Stimulated activated naive CD8-positive, alpha-beta T cell treated with anti-CD3 and anti-CD28 coated beads, Interleukin-15, Interleukin-2, amounts not matched to agents 100 ng/mL and 50 ng/mL, for 24 hours (primary cell): ENCODE results near the gene ACOX1.

ENCODE experiments used
- H3K27ac Mint-ChIP-seq: one replicate; pipeline ENCODE4 v1.8.0; 2021; ENCODE audit warnings: mild to moderate bottlenecking, mixed read lengths
- H3K27me3 Mint-ChIP-seq: one replicate; pipeline ENCODE4 v1.8.0; 2021; ENCODE audit warnings: mixed read lengths
- H3K36me3 Mint-ChIP-seq: one replicate; pipeline ENCODE4 v1.8.0; 2021; ENCODE audit warnings: low read depth, mixed read lengths
- H3K4me1 Mint-ChIP-seq: one replicate; pipeline ENCODE4 v1.8.0; 2021; ENCODE audit warnings: low read depth, mixed read lengths
- H3K4me3 Mint-ChIP-seq: one replicate; pipeline ENCODE4 v1.8.0; 2021; ENCODE audit warnings: mild to moderate bottlenecking, mixed read lengths
- H3K9me3 Mint-ChIP-seq: one replicate; pipeline ENCODE4 v1.8.0; 2021; ENCODE audit warnings: mixed read lengths

Gene ACOX1

DNA sequence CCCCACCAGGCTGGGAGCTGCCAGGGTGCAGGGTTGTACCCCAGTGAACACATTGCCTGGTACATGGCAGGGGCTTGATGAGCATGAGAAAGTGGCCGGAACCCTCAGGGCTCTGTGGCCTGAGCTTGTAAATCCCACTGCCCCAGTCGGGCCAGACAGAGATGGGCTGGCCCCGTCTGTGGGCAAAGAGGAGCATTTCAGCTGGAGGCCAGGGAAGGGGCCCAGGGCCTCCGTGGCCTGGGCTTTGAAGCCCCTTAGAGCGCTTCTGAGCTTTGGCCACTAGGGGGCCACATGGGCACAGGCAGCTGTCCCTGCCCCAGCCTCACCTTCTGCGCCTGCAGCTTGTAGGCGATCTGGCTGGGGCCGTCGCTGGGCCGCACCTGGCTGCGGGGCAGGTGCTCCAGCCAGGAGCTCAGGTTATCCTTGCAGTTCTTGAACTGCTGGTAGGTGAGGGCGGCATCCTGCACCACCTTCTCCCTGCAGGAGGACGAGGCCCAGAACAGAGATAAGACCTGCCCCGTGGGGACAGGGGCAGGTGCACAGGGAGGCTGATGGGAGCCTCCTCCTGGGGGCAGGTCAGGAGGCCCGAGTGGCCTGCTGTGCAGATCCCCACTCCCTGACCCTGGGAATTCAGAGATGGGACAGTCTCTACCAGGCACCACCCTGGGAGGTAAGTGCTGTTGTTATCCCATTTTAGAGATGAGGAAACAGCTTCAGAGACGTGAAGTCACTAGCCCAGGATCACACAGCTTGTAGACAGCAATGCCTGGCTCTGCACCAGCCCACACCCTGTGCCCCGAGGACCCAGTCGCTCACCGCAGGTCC lies 35.3 kb upstream of the ACOX1 start:
- no peak overlapping the region for H3K27ac Mint-ChIP-seq
- H3K9me3 Mint-ChIP-seq, result no peaks in the 10 kb centered on the region
- no peak overlapping the region for H3K4me3 Mint-ChIP-seq

DNA sequence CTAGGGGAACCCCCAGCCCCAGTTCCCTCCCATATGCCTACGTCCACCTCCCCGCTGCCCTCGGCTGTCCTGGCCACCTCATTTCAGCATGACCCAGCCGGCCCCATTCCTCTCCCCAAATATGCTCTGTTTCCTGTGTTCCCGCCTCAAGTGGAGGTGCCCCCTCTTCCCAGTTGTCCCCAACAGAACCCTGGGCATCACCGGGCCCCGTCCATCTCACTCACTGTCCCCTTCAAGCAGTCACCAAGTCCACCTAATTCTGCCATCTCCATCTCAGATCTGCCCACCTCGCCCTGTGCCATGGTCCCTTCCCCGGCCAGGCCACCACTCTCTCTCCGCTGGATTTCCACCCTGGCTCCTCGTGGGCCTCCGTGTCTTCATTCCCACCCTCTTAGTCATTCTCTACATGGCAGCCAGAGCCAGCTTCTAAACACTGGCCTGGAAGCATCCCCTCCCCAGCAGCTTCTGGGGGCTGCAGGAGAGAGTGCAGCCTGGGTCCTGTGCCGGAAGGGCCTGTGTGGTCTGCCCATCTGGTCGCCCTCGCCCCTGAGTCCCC lies 34.5 kb upstream of the ACOX1 start:
- Mint-ChIP-seq H3K4me1 (peaks cover 6% of the 10 kb centered on the region), H3K36me3 (no peaks in the 10 kb centered on the region), H3K27ac (no peak overlapping the region), H3K4me3 (no peak overlapping the region), H3K9me3 (no peaks in the 10 kb centered on the region), H3K27me3 (no peaks in the 10 kb centered on the region)

More for the DNA sequence above, 35.3 kb upstream of the ACOX1 start:
- H3K4me1 Mint-ChIP-seq, result peaks cover 6% of the 10 kb centered on the region
- no peaks in the 10 kb centered on the region for H3K27me3 Mint-ChIP-seq
- no peaks in the 10 kb centered on the region for H3K36me3 Mint-ChIP-seq

DNA sequence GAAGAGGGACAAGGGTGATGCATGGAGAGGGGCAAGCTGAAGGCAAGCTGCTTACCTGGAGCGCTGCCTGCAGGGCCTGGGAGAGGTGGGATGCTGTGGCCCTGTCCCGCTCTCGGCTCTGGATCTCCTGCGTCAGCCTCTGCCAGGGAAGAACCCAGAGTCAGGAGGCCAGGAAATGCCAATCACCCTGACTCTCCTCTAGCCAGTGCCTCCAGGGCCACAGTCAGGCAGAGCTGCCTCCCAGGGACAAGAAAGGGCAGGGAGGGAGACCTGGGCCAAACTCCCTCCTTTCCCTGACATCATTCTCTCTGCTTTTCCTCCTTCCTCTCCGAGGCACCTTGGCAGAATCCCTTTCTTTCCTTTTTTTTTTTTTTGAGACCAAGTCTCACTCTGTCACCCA lies 33.0 kb upstream of the ACOX1 start:
- Mint-ChIP-seq H3K27ac (no peak overlapping the region), H3K4me3 (no peak overlapping the region)

DNA sequence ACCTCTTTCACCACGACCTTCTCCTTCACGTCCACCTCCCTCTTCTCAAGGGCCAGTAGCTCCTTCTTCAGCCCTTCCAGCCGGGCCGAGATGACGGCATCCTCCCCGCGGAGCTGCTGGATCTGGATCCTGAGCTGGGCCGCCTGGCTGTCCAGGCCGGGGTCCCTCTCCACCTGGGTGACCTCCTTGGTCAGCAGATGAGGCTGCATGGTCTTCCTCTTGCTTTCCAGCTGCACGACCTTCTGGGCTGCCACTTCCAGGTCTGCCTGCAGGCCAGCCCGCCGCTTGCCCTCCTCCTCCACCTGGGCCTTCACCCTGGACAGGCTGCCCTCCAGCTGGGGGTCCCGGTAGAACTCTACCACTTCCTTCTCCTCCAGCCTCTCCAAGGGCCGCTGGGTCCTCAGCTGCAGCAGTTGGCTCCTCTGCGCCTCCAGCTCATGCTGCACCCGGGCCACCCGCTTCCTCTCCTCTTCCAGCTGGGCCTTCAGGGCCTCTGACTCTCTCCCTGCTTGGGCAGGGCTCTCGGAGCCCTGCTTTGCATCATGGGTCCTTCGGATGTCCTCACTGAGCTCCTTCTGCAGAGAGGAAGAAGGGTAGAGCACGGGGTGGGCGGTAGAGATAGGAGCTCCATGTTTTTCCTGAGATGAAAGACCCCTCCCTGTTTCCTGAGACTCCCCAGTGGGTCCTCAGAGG lies 31.1 kb upstream of the ACOX1 start:
- Mint-ChIP-seq H3K27me3 (no peaks in the 10 kb centered on the region), H3K4me3 (no peak overlapping the region), H3K9me3 (no peaks in the 10 kb centered on the region), H3K36me3 (no peaks in the 10 kb centered on the region), H3K27ac (no peak overlapping the region), H3K4me1 (peaks cover 6% of the 10 kb centered on the region)

More for the DNA sequence above, 33.0 kb upstream of the ACOX1 start:
- Mint-ChIP-seq H3K27me3 (no peaks in the 10 kb centered on the region), H3K4me1 (peaks cover 6% of the 10 kb centered on the region), H3K36me3 (no peaks in the 10 kb centered on the region), H3K9me3 (no peaks in the 10 kb centered on the region)

DNA sequence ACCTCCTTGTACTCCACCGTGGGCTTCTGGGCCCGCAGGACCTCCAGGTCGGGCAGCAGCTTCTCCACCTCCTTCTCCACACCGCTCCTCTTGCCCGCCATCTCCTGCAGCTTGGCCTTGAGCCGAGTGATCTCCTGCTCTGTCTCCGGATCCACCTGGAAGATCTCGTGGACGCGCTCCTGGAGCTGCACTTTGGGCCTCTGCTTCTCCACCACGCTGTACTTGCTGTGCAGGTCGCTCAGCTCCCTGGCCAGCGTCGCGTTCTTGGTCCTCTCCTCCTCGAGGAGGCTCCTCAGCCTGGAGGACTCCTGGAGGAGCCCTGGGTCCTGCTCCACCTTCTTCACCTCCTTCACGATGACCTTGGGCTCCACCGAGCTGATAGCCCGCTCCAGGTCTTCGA lies 30.5 kb upstream of the ACOX1 start:
- H3K4me3 Mint-ChIP-seq, result no peak overlapping the region
- peaks cover 6% of the 10 kb centered on the region for H3K4me1 Mint-ChIP-seq
- H3K9me3 Mint-ChIP-seq, result no peaks in the 10 kb centered on the region
- no peaks in the 10 kb centered on the region for H3K27me3 Mint-ChIP-seq
- H3K36me3 Mint-ChIP-seq, result no peaks in the 10 kb centered on the region
- H3K27ac Mint-ChIP-seq, result no peak overlapping the region

DNA sequence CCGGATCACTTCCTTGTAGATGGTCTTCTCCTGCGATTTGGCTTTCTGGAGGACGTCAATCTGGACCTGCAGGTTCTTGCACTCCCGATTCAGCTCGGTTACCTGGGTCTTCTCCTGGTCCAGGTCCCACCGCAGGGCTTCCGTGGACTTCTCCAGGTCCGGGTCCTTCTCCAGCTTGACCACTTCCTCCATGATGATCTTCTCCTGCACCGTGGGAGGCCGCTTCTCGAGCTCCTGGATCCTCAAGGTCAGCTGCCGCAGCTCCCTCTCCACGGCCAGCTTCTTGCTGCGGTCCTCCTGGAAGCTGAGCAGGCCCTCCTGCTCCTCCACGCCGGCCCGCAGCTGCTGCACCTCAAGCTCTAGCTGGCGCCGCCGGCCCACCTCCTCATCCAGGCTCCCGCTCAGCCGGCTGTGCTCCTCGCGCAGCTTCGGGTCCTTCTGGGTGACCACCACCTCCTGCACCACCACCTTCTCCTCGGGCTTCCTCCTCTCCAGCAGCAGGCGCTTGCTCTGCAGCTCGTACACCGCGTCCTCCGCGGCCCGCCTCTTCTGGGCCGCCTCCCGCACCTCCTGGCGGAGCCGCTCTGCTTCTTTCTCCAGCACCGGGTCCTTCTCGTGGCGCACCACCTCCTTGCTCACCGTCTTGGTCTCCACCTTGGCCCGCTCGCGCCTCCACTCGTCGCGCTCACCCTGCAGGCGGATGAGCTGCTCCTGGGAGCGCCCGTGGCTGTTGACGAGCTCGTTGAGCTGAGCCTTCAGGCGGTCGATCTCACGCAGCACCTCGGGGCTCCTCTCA lies 29.9 kb upstream of the ACOX1 start:
- Mint-ChIP-seq H3K9me3 (no peaks in the 10 kb centered on the region), H3K4me3 (no peak overlapping the region)

DNA sequence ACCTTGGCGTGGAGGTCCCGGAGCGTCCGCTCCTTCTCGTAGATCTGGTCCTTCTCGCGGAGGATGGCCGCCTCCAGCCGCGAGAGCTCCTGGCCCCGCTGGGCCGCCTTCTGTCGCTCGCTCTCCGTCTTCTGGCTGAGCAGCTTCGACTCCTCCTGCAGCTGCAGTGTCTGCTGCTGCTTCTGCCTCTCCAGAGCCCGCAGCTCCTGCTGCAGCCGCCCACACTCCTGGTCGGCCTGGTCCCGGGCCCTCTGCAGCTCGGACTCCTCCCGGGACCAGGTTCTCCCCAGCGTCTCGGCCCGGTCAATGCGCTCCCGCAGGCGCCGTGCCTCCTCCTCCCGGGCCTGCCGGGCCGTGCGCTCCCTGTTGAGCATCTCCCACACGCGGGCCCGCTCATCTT lies 29.2 kb upstream of the ACOX1 start:
- Mint-ChIP-seq H3K36me3 (no peaks in the 10 kb centered on the region), H3K9me3 (no peaks in the 10 kb centered on the region), H3K27me3 (no peaks in the 10 kb centered on the region), H3K4me1 (no peaks in the 10 kb centered on the region), H3K4me3 (no peak overlapping the region), H3K27ac (no peak overlapping the region)

More for the DNA sequence above, 29.9 kb upstream of the ACOX1 start:
- Mint-ChIP-seq H3K27me3 (no peaks in the 10 kb centered on the region), H3K4me1 (peaks cover under 1% of the 10 kb centered on the region), H3K36me3 (no peaks in the 10 kb centered on the region), H3K27ac (no peak overlapping the region)

DNA sequence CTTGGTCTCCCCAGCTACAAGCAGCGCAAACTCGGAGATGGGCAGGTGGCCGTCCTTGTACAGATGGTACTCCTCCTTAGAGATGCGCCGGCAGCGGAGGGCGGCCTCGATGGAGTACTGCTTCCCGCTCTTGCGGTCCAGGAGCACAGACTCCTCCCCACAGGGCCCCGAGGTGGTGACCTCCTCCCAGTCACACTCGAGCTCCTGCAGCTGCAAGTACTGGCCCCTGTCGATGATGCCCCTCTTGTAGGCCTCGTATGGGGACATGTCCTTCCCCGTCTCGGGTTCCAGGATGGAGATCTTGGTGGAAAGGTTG lies 28.8 kb upstream of the ACOX1 start:
- Mint-ChIP-seq H3K4me1 (no peaks in the 10 kb centered on the region), H3K9me3 (no peaks in the 10 kb centered on the region), H3K27me3 (no peaks in the 10 kb centered on the region), H3K4me3 (no peak overlapping the region), H3K36me3 (no peaks in the 10 kb centered on the region), H3K27ac (no peak overlapping the region)

DNA sequence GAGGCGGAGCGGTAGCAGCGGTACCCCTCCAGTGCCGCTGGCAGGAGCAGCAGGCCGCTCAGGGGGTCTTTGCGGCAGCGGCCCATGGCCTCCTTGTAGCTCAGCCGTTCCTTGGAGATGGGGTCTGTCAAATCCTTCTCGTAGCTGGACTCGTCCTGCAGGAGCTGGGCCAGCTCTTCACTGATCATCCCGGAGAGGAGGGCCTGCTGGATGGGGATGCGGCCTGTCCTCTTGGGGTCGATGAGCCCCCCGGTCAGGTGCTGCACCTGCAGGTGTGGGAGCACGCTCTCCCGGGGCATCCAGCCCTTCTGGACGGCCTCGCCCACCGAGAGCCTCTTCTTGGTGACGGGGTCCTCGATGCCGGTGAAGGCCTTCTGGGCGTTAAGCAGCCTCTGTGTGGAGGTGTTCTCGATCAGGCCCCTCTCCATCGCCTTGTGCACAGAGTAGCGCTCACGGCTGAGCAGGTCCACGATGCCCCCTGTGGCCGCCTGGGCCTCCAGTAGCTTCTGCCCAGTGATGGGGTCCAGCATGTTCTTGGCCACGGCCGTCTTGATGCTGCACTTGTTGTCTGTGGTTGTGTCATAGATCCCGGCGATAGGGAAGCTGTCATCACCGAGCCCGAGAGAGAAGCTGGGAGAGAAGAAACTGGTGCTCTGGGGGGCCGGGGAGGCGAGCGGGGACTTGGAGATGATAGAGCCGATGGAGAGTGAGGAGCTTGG lies 28.3 kb upstream of the ACOX1 start:
- Mint-ChIP-seq H3K27me3 (no peaks in the 10 kb centered on the region), H3K9me3 (no peaks in the 10 kb centered on the region), H3K36me3 (no peaks in the 10 kb centered on the region), H3K4me3 (no peak overlapping the region), H3K4me1 (no peaks in the 10 kb centered on the region), H3K27ac (no peak overlapping the region)

DNA sequence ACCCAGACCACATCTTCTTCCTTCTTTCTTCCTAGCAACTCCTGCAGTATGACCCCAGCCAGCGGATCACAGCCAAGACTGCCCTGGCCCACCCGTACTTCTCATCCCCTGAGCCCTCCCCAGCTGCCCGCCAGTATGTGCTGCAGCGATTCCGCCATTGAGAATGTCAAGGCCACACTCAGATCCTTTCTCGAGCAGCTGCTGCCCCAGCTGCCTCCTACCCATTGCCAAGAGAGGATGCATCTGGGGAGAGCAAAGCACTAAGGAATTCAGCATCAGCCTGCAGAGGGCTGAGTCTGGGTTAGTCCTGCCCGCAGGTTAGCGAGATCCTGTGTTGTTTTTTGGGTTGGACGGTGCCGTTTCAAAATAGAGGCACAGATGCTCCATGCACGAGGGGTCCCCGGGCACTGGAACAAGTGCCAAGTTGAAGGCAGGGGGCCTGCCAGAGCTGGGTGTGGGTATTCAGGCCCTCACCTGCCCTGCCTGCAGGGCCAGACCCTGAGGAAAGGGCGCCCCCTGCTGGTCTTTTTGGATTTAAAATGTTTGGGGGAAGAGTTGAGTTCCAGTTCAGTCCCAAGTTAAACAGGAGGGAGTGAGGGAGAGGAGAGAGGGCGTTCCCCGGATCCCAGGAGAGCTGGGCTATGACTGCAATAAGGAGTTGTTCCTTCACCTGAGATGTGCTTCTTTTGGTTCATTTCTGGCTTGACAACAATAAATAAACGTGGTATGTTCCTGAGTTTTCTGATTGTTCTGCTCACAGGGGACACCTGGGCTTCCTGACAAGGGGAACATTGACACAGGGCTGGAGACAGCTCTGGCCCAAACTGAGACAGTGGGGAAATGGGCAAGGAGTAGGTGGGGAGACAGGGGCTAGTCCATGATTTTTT lies 26.5 kb upstream of the ACOX1 start:
- Mint-ChIP-seq H3K4me1 (no peaks in the 10 kb centered on the region), H3K4me3 (no peak overlapping the region), H3K27ac (no peak overlapping the region), H3K9me3 (no peaks in the 10 kb centered on the region), H3K36me3 (no peaks in the 10 kb centered on the region), H3K27me3 (no peaks in the 10 kb centered on the region)

DNA sequence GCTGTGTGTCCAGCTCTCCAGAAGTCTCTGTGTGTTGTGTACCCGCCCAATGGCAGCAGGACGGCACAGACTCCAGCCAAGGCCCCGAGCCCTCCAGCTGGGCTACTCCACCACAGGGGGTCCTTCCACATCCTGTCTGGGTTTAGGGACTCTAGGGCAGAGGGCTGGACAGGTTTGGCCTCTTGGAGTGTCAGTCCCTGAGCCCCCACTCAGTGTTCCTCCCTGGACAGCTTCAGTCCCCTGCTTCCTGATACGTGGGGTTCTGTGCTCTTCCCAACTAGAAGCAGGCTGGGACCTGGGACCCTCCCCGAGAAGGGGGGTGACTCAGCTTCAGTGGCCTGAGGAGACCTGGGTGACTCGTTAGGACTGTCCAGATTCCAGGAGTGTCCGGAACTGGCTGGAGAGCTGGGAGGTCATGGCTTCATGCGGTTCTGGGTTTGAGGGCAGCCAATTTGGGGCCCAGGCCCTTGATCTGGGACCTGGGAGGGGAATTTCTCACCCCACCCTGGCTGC lies 25.8 kb upstream of the ACOX1 start:
- Mint-ChIP-seq H3K36me3 (no peaks in the 10 kb centered on the region), H3K4me1 (no peaks in the 10 kb centered on the region), H3K9me3 (no peaks in the 10 kb centered on the region), H3K27ac (no peak overlapping the region), H3K4me3 (no peak overlapping the region), H3K27me3 (no peaks in the 10 kb centered on the region)

DNA sequence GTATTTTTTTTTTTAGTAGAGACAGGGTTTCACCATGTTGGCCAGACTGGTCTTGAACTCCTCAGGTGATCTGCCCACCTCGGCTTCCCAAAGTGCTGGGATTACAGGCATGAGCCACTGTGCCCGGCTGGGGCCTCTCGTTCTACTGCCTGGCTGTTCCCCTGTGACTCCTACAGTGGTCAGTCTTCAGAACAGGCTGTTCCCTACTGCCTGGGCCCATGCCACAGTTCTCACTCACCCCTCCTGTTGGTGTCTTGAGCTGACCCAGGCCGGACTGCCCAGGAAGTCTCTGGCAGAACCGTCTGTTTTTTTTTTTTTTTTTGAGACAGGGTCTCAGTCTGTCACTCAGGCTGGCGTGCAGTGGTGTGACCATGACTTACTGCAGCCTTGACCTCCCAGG lies 24.9 kb upstream of the ACOX1 start:
- no peaks in the 10 kb centered on the region for H3K9me3 Mint-ChIP-seq
- no peaks in the 10 kb centered on the region for H3K27me3 Mint-ChIP-seq
- no peak overlapping the region for H3K4me3 Mint-ChIP-seq
- no peak overlapping the region for H3K27ac Mint-ChIP-seq
- H3K36me3 Mint-ChIP-seq, result no peaks in the 10 kb centered on the region
- no peaks in the 10 kb centered on the region for H3K4me1 Mint-ChIP-seq

DNA sequence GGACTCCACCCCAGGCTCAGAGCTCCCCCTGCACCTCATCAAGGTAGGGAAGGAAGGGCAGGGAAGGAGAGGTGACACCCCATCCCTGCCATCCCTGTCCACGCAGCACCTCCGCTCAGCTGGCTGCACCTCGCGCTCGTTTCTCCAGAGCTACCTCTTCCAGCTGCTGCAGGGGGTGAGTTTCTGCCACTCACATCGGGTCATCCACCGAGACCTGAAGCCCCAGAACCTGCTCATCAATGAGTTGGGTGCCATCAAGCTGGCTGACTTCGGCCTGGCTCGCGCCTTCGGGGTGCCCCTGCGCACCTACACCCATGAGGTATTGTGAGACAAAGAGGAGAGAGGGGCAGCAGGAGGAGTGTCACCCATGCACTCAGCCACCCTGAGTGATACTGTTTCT lies 23.1 kb upstream of the ACOX1 start:
- Mint-ChIP-seq H3K27ac (no peak overlapping the region), H3K4me3 (no peak overlapping the region)

More for the DNA sequence above, 23.1 kb upstream of the ACOX1 start:
- no peaks in the 10 kb centered on the region for H3K36me3 Mint-ChIP-seq
- H3K4me1 Mint-ChIP-seq, result peaks cover 7% of the 10 kb centered on the region
- no peaks in the 10 kb centered on the region for H3K27me3 Mint-ChIP-seq
- no peaks in the 10 kb centered on the region for H3K9me3 Mint-ChIP-seq
